HEK293T (cell line): ENCODE results near the gene TFDP1.

ENCODE experiments used
- CTCF ChIA-PET: fragments of 350-600 bp; formaldehyde crosslinking; extraction: SDS; loops from one replicate; lab custom pipeline; 2021; ENCODE audit warnings: antibody characterized with exemption, inconsistent platforms; lab: Yijun Ruan, JAX
- POLR2A ChIA-PET: fragments of 350-600 bp; formaldehyde crosslinking; extraction: SDS; loops from one replicate; lab custom pipeline; 2020; ENCODE audit warnings: antibody characterized with exemption, inconsistent platforms; lab: Yijun Ruan, JAX
- DNase-seq: peaks from one replicate; pipeline ENCODE4 v3.0.0; 2012; ENCODE audit warnings: mixed read lengths; ENCODE audit errors: extremely low spot score
- ARNT ChIP-seq: fragments of 450-650 bp; IDR thresholded peaks from 2 replicates; pipeline ENCODE4 v1.6.1; 2017; ENCODE audit warnings: mild to moderate bottlenecking
- BHLHE40 ChIP-seq: fragments of 450-650 bp; IDR thresholded peaks from 2 replicates; pipeline ENCODE4 v1.6.1; 2016; ENCODE audit warnings: mild to moderate bottlenecking, moderate library complexity, borderline replicate concordance
- CTBP1 ChIP-seq: fragments of 450-650 bp; IDR thresholded peaks from 2 replicates; pipeline ENCODE4 v1.6.1; 2016; ENCODE audit warnings: borderline replicate concordance
- ELF4 ChIP-seq: fragments of 450-650 bp; IDR thresholded peaks from 2 replicates; pipeline ENCODE4 v1.6.1; 2017; ENCODE audit warnings: antibody characterized with exemption
- FOXA1 ChIP-seq: fragments of 450-650 bp; IDR thresholded peaks from 2 replicates; pipeline ENCODE4 v1.6.1; 2016; ENCODE audit warnings: mild to moderate bottlenecking
- FOXK2 ChIP-seq: fragments of 450-650 bp; IDR thresholded peaks from 2 replicates; pipeline ENCODE4 v1.6.1; 2016; ENCODE audit warnings: mild to moderate bottlenecking
- FOXM1 ChIP-seq: fragments of 450-650 bp; IDR thresholded peaks from 2 replicates; pipeline ENCODE4 v1.6.1; 2017; ENCODE audit warnings: mild to moderate bottlenecking, borderline replicate concordance
- HDGF ChIP-seq: fragments of 450-650 bp; IDR thresholded peaks from 2 replicates; pipeline ENCODE4 v1.6.1; 2017; ENCODE audit warnings: antibody characterized with exemption, borderline replicate concordance
- L3MBTL2 ChIP-seq: fragments of 450-650 bp; conservative IDR thresholded peaks from 2 replicates; pipeline ENCODE4 v1.6.1; 2016; ENCODE audit warnings: mild to moderate bottlenecking
- LEF1 ChIP-seq: fragments of 450-650 bp; IDR thresholded peaks from 2 replicates; pipeline ENCODE4 v1.6.1; 2017; ENCODE audit warnings: mild to moderate bottlenecking, borderline replicate concordance
- NFRKB ChIP-seq: fragments of 450-650 bp; IDR thresholded peaks from 2 replicates; pipeline ENCODE4 v1.6.1; 2016; ENCODE audit warnings: mild to moderate bottlenecking, moderate library complexity
- SP1 ChIP-seq: fragments of 450-650 bp; IDR thresholded peaks from 2 replicates; pipeline ENCODE4 v1.6.1; 2017
- SUZ12 ChIP-seq: fragments of 450-650 bp; IDR thresholded peaks from 2 replicates; pipeline ENCODE4 v1.6.1; 2016; ENCODE audit warnings: mild to moderate bottlenecking
- TARDBP ChIP-seq: fragments of 450-650 bp; IDR thresholded peaks from 2 replicates; pipeline ENCODE4 v1.6.1; 2016
- ZNF384 ChIP-seq: fragments of 450-650 bp; IDR thresholded peaks from 2 replicates; pipeline ENCODE4 v1.6.1; 2016
- TF ChIP-seq, protein P1 (sequence below): fragments of 450-650 bp; IDR thresholded peaks from 2 replicates; pipeline ENCODE4 v1.6.1; 2016

The TFDP1 gene

DNA sequence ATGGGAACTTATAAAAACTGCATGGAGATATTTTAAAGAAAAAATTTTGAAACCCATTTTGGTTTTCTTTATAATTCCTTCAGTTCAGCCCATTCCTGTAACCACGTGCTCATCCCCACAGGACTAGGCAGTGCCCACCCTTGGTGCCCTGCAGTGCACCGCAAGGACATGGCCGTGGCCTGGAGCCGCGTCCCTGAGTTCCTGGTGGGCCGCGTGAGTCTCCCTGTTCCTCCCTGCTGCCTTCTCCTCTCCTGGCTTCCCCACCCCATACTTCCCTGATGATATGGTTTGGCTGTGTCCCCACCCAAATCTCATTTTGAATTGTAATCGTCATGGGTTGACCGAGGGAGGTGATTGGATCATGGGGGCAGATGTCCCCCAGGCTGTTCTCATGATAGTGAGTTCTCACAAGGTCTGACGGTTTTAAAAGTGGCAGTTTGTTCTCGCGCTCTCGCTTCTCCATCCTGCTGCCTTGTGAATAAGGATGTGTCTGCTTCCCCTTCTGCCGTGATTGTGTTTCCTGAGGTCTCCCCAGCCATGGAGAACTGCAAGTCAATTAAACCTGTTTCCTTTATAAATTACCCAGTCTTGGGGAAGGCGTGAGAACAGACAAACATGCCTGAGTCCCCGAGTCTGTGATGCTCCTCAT lies 31.6 kb upstream of the TFDP1 start:
- ChIA-PET POLR2A (no interaction called here), CTCF (no interaction called here)
- no peak for TF ChIP-seq CTBP1
- TF ChIP-seq, protein P1, sequence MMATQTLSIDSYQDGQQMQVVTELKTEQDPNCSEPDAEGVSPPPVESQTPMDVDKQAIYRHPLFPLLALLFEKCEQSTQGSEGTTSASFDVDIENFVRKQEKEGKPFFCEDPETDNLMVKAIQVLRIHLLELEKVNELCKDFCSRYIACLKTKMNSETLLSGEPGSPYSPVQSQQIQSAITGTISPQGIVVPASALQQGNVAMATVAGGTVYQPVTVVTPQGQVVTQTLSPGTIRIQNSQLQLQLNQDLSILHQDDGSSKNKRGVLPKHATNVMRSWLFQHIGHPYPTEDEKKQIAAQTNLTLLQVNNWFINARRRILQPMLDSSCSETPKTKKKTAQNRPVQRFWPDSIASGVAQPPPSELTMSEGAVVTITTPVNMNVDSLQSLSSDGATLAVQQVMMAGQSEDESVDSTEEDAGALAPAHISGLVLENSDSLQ, result no peak
- TF ChIP-seq SUZ12, result no peak
- TF ChIP-seq L3MBTL2, result no peak
- TF ChIP-seq ELF4, result no peak
- TF ChIP-seq NFRKB, result no peak
- no peak for TF ChIP-seq FOXA1
- no peak for TF ChIP-seq LEF1
- no peak for TF ChIP-seq FOXK2
- no peak for TF ChIP-seq FOXM1
- TF ChIP-seq TARDBP, result no peak
- no peak for TF ChIP-seq HDGF
- no peak for TF ChIP-seq ZNF384
- TF ChIP-seq ARNT, result no peak
- TF ChIP-seq BHLHE40, result no peak
- no peak for TF ChIP-seq SP1
- no peak for DNase-seq

DNA sequence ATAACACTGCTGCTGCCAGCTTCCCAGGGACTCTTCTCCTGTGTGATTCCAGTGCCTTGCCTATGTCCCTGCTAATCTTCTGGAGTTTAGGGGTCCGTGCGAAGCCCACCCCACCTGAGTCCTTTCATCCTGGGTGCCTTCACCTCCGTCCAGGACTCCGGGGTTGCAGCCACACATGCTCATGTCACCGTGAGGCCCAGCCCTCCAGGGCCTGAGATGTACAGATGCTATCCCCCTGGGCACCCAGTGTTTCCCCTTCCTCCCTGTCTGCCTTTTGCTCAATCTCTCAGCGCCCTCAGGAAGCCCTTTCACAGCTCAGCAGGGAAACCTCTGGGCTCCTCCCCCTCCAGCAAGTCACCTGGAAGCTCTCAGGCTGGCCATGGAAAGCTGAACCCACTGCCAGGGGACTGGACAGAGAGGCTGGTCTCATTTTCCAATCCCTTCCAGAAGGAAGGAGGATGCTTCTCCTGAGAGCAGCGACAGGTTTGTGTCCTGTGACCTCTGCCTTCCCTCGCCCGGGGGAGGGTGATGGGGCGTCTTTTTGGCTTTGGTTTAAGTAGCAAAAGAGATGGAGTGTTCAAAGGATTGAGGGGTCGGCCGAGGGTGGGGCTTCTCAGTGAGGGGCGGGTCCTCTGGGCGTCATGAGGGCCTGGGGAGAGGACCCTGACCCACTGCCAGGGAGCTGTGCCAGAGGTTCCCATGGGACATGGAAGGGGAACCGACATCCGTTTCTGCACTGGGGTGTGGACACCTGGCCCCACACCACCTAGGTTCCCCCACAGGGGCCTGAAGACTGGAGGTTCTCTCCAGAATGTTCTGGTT lies 30.8 kb upstream of the TFDP1 start:
- no peak for DNase-seq
- POLR2A ChIA-PET, result no interaction called here
- TF ChIP-seq ZNF384 (no peak), BHLHE40 (no peak), NFRKB (no peak), TARDBP (no peak), CTBP1 (no peak), ELF4 (no peak), SUZ12 (no peak)

DNA sequence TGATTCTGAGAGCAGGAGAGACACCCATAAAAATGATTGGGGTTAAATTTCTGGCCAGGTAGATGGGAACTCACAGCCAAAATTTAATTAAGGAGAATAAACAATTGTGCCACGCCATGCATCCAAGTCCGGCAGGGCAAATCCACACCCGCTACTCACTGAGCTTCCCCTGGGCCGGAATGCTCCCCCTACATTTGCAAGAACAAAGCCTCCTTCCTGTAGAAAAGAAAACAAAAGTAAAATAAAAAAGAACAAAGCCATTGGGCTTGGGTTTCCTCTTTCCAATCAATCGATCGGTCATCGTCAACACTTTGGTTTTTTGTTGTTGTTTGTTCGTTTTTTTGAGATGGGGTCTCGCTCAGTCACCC lies 30.2 kb upstream of the TFDP1 start:
- no peak for DNase-seq
- ChIA-PET CTCF (no interaction called here), POLR2A (no interaction called here)
- TF ChIP-seq L3MBTL2 (no peak), SUZ12 (no peak), TARDBP (no peak), ELF4 (no peak), LEF1 (no peak), HDGF (no peak), NFRKB (no peak), ZNF384 (no peak), CTBP1 (no peak), FOXM1 (no peak), BHLHE40 (no peak), ARNT (no peak), SP1 (no peak)
- TF ChIP-seq, protein P1, result no peak

More for the DNA sequence above, 30.8 kb upstream of the TFDP1 start:
- CTCF ChIA-PET, result no interaction called here

DNA sequence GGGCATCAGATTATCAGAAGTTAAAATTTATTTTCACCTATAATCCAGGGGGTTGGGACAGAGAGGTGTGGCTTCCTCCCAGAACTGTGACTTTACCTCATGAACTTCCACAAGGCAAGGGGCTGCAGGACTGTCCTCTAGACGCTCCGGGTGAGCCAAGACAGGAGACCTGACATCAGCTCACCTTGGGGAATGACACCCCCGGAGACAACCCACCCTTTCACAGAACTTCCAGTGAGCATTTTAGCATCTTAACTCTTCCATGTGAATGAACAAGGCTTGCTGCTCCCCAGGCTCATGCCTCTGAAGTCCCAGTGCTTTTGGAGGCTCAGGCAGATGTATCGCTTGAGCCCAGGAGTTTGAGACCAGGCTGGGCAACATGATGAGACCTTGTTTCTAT lies 29.4 kb upstream of the TFDP1 start:
- no peak for DNase-seq

DNA sequence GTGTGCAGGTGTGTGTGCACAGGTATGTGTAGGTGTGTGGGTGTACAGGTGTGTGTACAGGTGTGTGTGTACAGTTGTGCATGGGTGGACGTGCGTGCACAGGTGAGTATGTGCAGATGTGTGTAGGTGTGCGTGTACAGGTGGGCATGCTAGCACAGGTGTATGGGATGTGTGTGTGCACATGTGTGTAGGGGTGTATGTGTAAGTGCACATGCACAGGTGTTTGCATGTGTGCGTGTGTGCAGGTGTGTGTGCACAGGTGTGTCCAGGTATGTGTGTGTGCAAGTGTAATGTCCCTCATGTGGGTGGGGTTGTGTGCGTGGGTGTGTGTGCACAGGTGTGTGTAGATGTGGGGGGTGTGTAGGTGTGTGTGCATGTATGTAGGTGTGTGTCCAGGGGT lies 27.5 kb upstream of the TFDP1 start:
- POLR2A ChIA-PET, result no interaction called here
- no peak for DNase-seq
- CTCF ChIA-PET, result no interaction called here
- TF ChIP-seq CTBP1, result peak; percentile 12; the same call in 1 of the 2 replicates
- TF ChIP-seq TARDBP, result 0 out of 2 replicates have a peak, but pooled peaks have one; percentile 27
- no peak for TF ChIP-seq FOXA1

More for the DNA sequence above, 29.4 kb upstream of the TFDP1 start:
- no peak for TF ChIP-seq L3MBTL2
- no peak for TF ChIP-seq FOXK2
- no peak for TF ChIP-seq ZNF384
- TF ChIP-seq CTBP1, result no peak
- TF ChIP-seq, protein P1, result no peak
- no peak for TF ChIP-seq BHLHE40
- no peak for TF ChIP-seq FOXM1
- TF ChIP-seq NFRKB, result no peak
- TF ChIP-seq LEF1, result no peak
- no peak for TF ChIP-seq FOXA1
- no peak for TF ChIP-seq ELF4
- TF ChIP-seq SUZ12, result no peak
- TF ChIP-seq ARNT, result no peak
- no peak for TF ChIP-seq TARDBP
- TF ChIP-seq HDGF, result no peak
- TF ChIP-seq SP1, result no peak
- ChIA-PET POLR2A (no interaction called here), CTCF (no interaction called here)

DNA sequence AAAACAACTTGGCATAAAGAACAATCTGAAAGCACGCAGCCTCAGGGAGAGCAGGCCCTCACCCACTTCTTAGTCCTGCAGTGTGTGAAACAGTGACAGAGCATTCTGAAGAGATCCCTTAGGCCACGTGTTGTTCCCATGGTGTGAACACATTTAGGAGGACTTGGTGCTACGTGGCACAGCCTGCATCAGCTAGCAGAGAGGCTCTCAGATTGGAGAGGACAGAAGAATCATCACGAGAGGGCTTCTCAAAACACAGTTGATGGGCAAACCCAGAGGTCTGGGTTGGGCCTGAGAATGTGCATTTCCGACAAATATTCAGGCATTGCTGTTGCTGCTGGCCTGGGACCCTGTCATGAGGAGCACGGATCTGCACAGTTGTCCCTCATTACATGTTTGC lies 26.1 kb upstream of the TFDP1 start:
- ChIA-PET POLR2A (no interaction called here), CTCF (no interaction called here)
- no peak for TF ChIP-seq FOXA1
- TF ChIP-seq, protein P1, result no peak
- no peak for DNase-seq
